ENCODE measurements around the gene CTDP1.
"Not testable (repeated sequence)": the region's sequence is repeated elsewhere in the genome, so short reads cannot be mapped to it uniquely, and the experiment has no call there.

Gene CTDP1

GRCh38 chr18:79748321-79749180, 68.9 kb downstream of the CTDP1 start:
- no peak for DNase-seq

- DNase-seq: no peak
Measured at GRCh38 chr18:79749251-79750191, 69.9 kb downstream of the CTDP1 start.

GRCh38 chr18:79750980-79751571, 71.5 kb downstream of the CTDP1 start:
- DNase-seq: no peak

DNA sequence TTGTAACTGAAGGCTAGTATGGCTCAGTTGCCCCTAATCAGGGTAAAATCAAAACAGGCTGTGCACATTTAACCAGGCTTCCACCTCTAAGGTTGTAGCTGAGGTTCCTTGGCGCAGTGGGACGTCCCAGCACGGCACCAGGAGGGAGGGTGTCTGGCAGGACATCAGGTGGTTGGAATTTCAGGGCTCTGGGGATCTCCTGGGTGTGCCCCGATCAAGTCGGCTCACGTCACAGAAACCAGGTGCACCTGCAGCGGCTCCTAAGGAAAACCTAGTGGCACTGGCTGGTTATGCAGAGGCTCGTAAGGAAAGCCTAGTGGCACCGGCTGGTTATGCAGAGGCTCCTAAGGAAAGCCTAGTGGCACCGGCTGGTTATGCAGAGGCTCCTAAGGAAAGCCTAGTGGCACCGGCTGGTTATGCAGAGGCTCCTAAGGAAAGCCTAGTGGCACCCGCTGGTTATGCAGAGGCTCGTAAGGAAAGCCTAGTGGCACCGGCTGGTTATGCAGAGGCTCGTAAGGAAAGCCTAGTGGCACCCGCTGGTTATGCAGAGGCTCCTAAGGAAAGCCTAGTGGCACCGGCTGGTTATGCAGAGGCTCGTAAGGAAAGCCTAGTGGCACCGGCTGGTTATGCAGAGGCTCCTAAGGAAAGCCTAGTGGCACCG, 72.4 kb downstream of the CTDP1 start:
- DNase-seq: not testable (repeated sequence)

DNA sequence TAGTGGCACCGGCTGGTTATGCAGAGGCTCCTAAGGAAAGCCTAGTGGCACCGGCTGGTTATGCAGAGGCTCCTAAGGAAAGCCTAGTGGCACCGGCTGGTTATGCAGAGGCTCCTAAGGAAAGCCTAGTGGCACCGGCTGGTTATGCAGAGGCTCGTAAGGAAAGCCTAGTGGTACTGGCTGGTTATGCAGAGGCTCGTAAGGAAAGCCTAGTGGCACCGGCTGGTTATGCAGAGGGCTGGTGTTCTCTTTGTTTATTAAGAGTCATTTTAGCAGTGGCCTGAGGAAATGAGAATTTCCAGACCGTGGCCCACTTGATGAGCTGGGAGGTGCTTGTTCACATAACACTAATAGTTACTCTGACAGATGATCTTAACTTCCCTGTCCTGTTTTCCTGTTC, 73.3 kb downstream of the CTDP1 start:
- not testable (repeated sequence) for DNase-seq

DNA sequence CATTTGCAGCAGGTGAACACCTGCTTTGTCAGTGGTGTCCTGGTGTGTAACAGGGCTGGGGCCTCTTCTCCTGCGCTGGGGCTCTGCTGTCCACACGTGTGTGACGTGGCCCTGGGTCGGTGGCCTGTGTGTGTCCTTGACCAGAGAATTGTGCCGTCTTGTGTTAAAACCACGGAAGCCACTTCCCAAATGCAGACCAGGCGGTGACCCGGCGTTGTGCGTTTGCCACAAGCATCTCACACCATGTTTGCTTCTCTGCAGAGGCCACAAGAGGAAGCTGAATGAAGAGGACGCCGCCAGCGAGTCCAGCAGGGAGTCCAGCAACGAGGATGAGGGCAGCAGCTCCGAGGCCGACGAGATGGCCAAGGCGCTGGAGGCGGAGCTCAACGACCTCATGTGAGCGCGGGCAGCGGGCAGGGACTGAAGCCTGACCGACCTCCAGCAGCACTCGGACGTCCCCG, 73.8 kb downstream of the CTDP1 start:
- no peak for DNase-seq

DNA sequence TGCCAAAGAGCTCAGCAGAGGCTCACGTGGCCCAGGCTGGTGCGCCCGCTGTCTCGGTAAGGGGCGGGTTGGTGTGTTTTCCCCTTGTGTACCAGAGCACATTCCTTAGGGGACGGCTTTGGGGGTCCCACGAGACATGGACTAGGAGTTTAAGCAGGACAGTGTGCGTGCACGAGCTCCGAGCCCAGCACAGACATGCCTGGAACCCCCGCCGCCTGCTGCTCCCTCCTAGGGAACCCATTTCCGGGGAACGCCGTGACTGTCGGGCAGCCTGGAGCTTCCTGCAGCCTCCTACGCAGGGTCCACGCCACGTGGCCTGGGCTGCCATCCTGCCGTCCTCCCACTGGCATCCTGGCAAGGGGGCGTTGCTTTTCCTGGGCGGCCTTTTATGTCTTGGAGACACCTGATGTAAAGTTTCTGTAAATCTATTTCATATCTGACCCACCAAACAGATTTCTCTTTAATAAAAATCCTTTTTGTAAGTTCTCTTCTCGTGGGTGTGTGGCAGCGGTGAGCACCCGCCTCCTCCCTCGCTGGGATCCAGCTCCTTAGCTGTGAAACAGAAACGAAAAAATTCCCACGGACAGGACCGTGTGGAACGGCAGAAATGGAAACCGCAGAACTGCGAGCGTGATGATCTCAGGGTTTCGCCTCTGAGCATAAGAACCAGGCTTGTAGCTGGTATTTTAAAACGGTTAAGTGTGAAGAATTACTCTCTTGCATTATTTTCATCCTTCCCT, 74.6 kb downstream of the CTDP1 start:
- DNase-seq: no peak

GRCh38 chr18:79754831-79755351, 75.3 kb downstream of the CTDP1 start:
- no peak for DNase-seq

DNA sequence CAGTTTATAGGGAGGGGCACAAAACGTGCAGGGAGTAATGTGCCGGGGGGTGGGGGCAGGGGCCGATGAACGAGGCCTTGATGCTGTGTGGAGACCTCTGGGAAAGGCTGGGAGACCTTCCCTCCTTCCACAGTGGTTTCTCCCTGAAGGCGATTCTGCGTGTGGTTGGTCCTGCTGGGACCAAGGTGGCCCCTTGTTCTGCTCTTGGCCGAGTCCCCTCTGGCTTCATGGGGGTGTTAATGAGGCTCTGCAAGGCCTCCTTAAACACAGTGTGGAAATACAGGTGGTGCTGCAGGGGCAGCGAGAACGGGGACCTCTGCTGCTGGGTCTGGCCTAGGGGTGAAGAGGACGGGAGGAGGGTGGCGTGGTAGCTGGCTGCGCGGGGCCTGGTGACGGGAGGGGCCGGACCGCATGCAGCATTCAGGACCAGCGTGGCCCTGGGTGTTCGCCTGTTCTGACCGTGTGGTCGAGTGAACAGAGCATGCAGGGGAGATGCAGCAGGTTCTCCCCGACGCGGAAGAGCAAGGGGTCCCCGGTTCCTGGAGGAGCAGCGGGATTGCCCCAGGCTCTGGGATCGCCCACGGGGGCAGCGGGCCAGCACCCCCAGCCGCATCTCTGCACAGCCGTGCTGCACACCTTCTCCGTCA, 76.0 kb downstream of the CTDP1 start:
- DNase-seq: no peak

DNA sequence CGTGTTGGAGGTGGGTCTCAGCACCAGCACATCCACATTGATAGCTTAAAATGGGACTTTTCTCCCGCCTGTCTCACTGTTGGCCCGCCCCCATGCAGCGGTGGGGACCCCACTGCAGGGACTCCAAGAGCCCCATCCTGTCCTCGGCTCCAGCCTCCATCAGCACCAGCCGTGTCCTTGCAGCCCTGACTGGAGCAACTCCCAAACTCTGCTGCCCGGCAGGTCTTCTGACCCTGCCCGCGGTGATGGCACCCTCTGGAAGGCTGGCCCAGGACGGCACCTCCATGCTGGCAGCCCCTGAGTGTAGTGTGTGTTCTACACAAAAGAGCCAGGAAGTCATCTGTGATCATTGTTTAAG, 76.5 kb downstream of the CTDP1 start:
- no peak for DNase-seq

DNA sequence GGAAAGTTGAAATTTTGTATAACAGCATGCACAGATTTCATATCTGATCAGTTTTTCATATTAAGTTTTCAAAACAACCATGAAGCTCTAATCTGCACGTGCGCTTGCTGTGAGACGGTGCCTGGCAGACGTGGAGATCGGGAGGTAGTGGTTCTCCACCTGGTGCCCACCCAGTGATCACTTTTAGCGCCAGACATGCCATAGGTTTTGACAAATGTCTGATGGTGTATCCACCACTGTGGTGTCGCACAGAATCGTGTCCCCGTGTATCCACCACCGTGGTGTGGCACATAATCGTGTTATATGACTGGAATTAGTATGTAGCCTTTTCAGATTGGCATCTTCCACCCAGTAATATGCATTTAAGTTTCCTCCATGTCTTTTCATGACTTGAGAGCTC, 77.2 kb downstream of the CTDP1 start:
- DNase-seq: no peak

DNA sequence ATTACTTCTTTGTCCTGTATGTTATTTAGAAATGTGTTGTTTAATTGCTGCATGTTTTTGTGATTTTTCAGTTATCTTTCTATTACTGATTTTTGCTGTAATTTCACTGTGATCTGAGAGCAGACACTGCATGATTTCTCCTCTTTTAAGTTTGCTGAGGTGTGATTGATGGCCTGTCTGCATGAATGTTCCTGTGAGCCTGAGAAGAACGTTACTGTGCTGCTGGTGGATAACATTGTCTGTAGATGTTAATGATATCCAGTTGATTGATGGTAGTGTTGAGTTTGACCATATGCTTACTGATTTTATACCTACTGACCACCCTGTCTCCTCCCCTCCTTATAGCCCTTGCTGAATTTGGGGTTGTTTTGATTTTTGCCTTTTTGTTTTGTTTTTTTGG, 80.7 kb downstream of the CTDP1 start:
- DNase-seq: no peak

DNA sequence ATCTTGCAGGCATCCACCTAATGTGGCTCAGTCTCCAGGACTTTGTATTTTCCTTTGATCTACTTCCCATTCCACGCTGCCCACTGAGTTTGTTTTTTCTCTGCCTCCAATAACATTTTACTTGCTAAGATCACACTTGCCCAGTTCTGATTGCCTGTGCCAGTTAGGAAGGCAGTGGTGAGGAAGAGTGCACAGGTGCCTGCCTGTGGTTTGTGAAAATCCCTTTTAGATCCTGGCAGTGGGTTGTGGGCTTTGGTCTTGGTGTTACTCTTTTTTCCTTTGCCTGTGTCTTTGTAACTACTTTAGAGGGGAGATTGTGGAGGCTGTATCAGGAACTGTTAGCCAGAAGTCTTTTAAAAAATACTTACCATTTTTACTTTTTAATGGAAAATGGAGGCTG, 81.3 kb downstream of the CTDP1 start:
- no peak for DNase-seq

DNA sequence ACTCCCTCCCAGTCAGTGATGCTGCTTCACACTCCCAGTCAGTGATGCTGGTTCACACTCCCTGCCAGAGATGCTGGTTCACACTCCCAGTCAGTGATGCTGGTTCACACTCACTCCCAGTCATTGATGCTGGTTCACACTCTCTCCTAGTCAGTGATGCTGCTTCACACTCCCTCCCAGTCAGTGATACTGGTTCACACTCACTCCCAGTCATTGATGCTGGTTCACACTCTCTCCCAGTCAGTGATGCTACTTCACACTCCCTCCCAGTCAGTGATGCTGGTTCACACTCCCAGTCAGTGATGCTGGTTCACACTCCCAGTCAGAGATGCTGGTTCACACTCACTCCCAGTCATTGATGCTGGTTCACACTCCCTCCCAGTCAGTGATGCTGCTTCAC, 83.8 kb downstream of the CTDP1 start:
- no peak for DNase-seq

GRCh38 chr18:79764131-79764530, 84.5 kb downstream of the CTDP1 start:
- no peak for DNase-seq

GRCh38 chr18:79765491-79766245, 86.1 kb downstream of the CTDP1 start:
- no peak for DNase-seq

- no peak for DNase-seq
Measured at GRCh38 chr18:79766308-79766707, 86.7 kb downstream of the CTDP1 start.

GRCh38 chr18:79768745-79769144, 89.1 kb downstream of the CTDP1 start:
- no peak for DNase-seq

DNA sequence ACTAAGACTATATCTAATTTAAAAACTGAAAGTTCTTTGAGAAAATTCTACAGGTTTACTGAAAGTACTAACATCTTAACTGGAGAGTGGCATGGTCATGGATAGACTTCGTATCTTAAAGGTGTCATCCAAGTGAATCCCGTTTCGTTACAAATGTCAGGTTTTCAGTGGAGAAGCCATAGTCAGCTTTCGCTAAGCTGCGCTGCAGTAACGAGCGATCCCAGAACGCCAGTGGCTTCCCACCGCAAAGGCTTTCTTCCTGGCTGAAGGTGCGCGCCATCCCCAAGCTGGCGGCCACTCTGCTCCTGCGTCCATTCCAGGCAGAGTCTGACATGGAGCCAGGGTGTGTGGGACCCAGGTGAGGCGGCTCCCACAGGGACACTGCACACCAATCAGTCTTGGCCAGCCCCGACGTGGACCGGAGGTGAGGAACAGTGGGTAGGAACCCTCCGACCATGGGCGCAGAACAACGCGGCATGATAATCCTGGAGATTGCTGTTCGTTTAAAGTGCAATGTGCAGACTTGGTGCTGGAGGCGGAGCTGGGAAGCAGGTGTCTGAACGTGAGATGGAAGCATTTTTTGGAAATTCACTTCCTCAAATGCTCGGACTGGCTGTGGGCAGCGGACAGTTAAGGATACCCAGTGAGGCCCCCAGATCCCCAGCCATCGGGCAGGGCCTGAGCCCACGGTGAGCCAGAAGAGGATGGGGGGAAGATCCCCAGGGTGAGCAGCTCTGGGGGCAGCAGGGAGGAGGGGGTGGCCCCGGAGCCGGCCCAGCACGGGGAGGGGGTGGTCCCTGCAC, 90.3 kb downstream of the CTDP1 start:
- no peak for DNase-seq

DNA sequence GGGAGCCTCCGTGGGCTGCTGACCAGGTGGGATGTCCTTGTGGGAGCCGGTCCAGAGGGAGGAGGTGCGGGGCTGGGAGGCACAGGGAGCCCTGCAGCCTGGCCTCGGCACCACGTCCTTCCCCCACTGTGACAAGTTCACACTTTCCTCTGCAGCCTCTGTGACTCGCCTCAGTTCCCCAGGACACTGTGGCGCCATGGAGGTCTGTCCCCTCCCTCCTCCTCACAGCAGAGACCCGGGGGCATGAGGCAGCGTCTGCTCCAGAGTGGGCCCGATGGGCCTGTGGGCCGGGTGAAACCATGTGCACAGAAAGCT, 90.9 kb downstream of the CTDP1 start:
- DNase-seq: no peak
